Activated CD4-positive, alpha-beta T cell treated with anti-CD3 and anti-CD28 coated beads, Interleukin-2, Interleukin-6, amounts not matched to agents 100 ng/mL and 50 ng/mL, durations not matched to agents 16 hours and 8 hours (primary cell): Measurements from ENCODE around the gene SSB.
A peak's percentile ranks its signal among the peaks of the same experiment; 100 is the strongest.
"Not testable (repeated sequence)": the region's sequence is repeated elsewhere in the genome, so short reads cannot be mapped to it uniquely, and the experiment has no call there.

Source experiments
- DNase-seq: peaks from one replicate; pipeline ENCODE4 v3.0.0-alpha.2; 2020

SSB gene

DNA sequence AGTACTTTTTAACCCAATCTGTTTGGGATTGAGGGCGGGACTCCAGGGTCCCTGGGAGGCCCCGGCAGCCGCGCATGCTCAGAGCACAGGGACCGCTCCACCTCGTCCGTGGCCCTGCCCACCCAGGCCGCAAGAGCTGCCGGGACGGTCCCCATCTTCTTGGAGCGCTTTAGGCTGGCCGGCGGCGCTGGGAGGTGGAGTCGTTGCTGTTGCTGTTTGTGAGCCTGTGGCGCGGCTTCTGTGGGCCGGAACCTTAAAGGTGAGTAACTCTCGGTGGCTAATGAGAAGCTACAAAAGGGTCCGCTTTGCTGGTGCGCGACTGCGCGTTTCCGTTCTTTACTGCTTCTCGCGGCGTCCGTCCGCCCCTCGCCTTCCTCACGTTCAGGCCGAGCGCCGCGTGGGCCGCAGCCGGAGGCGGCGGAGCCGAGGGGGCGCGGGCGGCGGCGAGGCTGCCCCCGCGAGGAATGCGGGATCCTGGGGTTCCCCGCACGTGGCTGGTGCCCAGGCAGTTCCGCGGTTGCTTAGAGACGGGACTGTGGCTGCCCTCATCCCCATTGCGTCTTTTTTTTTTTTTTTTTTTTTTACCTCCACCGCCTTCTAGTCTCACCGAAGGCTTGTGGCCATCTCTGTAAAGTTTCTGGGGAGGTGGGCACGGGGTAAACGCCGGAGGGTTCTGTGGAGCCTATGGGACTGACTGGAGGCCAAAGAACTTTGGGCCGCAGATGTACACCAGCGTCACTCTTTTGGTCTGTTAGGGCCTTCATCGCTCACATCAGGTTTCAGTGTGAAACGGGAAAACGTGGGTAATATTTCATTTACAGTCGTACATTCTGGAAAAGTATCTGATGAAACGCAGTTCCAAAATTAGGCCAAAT lies at the start of gene SSB:
TSS of gene SSB (plus strand) at position 154 of the 875 bp plus-strand sequence. CDS start 2,090 bp downstream, outside the sequence.
- DNase-seq: peak; percentile 98

GRCh38 chr2:169752752-169753151 lies 45.9 kb upstream of the SSB start:
- no peak for DNase-seq

- no peak for DNase-seq
Observed at GRCh38 chr2:169755083-169755870, 43.4 kb upstream of the SSB start.

- DNase-seq: no peak
Observed at GRCh38 chr2:169756342-169756741, 42.3 kb upstream of the SSB start.

- no peak for DNase-seq
Observed at GRCh38 chr2:169757356-169757755, 41.3 kb upstream of the SSB start.

- DNase-seq: no peak
Observed at GRCh38 chr2:169757778-169758177, 40.9 kb upstream of the SSB start.

- DNase-seq: no peak
Observed at GRCh38 chr2:169759987-169760386, 38.7 kb upstream of the SSB start.

DNA sequence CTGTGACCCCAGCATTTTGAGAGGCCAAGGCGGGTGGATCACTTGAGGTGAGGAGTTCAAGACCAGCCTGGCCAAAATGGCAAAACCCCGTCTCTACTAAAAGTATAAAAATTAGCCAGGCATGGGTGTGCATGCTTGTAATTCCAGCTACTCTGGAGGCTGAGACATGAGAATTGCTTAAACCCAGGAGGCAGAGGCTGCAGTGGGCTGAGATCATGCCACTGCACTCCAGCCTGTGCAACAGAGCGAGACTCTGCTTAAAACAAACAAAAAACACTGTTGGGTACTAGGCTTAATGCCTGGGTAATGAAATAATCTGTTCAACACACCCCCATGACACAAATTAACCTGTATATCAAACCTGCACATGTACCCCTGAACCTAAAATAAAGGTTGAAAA lies 37.9 kb upstream of the SSB start:
- not testable (repeated sequence) for DNase-seq

DNA sequence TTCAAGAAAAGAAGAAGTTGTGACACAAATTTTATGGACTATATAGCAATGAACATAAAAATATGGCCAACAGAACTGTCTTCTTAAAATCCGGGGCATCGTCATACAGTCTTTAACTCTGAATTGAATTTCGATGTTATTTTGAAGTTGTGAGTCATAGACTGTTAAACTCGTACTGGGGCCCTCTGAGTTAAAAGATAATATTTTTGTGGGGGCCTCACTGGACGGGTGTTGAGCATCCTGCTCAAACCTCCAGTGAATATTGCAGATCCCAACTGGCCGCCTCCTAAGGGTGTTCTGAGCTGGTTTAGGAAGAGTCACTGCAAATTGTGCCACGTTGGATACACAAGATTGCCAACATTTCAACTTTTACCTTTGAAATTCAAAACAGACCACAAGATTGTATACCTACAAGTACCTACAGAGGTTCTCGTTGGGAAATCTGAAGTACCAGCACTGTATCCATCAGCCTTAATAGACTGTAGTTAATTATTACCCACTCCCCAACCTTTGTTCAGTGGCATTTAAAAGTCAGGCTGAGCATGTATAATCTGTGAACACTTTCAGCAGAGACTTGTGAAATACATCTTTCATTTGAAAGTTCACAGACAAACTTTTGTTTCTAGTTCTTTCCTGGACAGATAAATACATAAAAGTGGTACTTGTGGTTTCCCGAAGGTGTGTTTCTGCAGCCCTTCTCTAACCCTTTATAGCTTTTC lies 37.3 kb upstream of the SSB start:
- no peak for DNase-seq

DNA sequence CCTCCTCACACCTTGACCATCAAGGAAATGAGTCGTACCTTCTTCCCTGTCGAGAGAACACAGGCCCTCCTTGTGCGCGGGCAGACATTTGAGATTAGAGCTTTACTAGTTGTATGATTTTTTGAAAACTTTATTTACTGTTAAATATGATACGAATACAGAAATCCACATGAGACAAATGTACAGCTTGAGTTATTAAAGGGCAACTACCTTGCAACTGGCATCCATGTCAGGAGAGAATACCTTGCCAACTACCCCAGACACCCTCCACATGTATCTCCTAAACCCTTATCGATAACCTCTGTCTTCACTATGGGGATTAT lies 36.7 kb upstream of the SSB start:
- DNase-seq: peak; percentile 39

DNA sequence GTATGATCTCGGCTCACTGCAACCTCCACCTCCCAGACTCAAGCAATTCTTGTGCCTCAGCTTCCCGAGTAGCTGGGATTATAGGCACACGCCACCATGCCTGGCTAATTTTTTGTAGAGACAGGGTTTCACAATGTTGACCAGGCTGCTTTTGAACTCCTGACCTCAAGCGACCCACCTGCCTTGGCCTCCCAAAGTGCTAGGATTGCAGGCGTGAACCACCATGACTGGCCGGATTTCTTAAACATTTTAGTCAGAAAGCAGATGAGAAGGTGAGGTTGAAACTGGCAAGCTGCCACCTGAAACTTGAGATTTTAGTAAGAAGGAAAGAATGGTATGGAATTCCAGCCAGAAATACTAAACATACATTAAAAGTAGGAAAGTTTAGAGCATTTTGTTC lies 33.1 kb upstream of the SSB start:
- DNase-seq: no peak

- DNase-seq: peak; percentile 75
Observed at GRCh38 chr2:169767243-169767888, 31.3 kb upstream of the SSB start.

GRCh38 chr2:169768262-169768995 lies 30.2 kb upstream of the SSB start:
- peak; percentile 37 for DNase-seq

DNA sequence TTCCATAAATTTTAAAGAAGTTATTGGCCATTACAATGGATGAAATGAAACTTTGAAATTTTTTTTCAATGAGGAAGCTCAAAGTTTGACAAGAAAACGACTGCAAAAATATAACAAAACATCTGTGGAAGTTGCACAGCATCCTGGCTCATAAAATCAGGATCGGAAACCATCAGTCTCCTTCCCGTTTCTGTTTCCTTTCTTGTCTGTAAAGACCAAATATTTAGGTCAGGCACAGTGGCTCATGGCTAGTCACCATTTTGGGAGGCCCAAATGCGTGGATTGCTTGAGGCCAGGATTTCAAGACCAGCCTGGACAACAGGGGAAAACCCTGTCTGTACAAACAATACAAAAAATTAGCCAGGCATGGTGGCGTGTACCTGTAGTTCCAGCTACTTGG lies 27.6 kb upstream of the SSB start:
- no peak for DNase-seq

DNA sequence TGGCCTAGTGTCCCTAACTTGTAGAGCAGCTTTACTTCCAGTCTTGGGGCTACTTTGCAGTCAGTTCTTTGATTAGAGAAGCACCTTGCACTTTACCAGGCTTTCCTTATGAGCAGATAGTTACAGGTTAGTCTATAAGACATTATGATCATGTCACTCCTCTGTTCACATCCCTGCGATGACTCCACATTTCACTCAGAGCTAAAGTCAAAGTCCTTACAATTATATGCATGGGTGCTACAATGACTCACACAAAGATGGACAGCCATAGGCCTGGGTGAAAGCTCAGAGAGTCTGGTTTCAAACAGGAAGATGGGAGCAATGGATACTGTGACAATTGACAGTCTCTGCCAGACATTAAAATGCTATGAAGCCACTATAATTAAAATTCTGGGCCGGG lies 27.1 kb upstream of the SSB start:
- DNase-seq: no peak

- no peak for DNase-seq
Observed at GRCh38 chr2:169772651-169773050, 26.0 kb upstream of the SSB start.

- DNase-seq: no peak
Observed at GRCh38 chr2:169775354-169775753, 23.3 kb upstream of the SSB start.

GRCh38 chr2:169775765-169776164 lies 22.9 kb upstream of the SSB start:
- DNase-seq: peak; percentile 12

GRCh38 chr2:169776252-169776761 lies 22.4 kb upstream of the SSB start:
- no peak for DNase-seq

- DNase-seq: no peak
Observed at GRCh38 chr2:169778446-169778845, 20.2 kb upstream of the SSB start.

GRCh38 chr2:169781249-169782013 lies 17.2 kb upstream of the SSB start:
- no peak for DNase-seq
